ENCODE results near the gene CCNL1.

CCNL1 gene

DNA sequence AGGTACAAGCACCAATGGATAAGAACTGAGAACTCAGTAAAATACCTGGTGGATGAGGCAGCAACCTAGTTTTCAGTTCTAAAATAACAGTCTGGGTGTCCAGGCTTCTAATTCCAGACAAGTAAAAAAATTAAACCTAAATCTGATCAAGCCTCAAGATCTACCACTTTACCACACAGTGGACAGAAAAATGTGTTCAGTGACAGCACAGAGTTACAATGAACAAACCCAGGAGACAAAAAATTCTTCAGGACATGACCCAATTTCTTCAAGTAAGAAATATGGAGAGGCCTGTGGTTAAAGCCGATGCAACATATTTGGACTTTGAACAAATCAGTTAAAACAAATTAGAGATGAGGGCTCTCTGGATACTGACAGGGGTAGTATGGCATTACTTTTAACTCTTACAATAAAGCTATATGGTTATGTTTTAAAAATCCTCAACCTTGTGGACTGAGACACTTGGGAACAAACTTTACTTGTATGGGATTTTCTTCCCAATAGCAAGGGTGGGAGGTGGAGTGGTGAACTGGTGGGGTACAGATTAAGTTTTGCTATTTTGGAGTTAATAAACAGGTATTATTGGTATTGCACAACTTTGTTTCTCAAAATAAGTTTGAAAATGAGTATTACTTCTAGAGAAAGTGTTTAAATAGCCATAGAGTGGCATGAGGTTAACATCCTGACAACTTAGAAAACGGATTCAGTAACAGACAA is 14.2 kb downstream of the CCNL1 start:
- DNase-seq (ENCODE audit: low spot score), result no peak

DNA sequence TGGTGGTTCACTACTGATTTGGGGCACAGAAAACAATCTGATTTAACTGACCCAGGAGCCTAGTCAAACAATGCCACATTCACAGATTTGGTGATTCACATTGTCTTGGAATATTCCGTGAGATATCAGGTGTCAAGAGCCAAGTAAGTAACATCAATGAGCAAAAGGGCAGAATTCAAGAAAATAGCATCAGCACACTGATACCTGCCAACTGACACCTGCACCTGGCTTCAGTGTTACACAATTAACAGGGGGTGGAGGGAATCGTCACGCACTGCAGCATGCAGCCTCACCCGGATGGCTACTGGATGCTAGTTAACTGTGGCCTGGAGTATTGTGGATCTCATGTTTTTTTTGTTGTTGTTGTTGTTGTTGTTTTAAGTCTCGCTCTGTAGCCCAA is 17.6 kb downstream of the CCNL1 start:
- no peak for DNase-seq (ENCODE audit: low spot score)

DNA sequence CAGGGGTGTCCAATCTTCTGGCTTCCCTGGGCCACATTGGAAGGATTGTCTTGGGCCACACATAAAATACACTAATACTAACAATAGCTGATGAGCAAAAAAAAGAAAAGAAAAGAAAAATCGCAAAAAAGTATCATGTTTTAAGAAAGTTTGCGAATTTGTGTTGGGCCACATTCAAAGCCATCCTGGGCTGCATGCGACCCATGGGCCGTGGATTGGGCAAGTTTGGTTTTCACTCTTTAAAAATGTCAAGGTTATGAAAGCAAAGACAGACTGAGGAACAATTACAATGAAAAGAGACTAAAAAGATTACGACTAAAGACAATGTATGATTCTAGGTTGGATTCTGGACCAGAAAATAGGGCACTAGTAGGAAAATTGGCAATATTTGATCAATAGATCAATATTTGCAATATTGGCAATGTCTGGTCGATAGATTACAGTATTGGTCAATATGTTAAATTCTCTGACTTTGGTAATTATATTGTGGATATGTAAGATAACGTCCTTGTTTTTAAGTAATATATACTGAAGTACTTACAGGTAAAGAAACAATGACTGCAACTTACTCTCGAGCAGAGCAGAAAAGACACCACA is 19.9 kb downstream of the CCNL1 start:
- DNase-seq (ENCODE audit: low spot score), result no peak

DNA sequence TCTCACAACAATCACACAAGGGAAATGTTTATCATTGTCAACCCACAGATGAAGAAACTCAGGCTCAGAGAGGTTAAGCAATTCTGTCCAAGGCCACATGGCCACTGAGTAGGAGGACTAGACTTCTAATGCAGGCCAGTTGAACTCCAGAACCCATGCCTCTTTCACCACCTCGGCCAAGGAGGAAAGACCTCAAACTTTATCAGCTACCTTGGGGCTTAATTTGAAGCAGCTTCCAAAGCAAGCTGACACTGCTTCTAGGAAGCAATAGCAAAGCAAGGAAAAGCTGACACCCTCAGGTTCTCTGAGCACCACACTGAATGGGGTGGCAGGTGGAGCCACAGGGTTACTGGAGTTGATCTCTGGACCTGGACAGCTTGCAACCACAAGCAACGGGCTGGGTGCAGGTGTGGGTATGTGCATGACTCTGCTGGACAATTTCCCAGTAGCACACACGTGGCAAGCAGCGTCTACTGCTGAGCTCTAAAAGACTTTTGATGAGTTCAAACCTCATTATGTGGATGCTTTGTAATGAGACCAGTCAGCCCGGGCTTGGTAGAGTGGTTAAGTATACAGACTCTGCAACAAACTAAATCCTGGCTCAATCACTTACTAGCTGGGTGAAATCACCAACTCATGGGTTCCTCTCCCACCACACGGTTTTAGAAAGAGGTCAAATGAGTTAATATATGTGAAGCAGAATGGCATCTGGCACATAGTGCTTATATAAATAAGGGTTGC is 23.1 kb downstream of the CCNL1 start:
- DNase-seq (ENCODE audit: low spot score), result no peak

DNA sequence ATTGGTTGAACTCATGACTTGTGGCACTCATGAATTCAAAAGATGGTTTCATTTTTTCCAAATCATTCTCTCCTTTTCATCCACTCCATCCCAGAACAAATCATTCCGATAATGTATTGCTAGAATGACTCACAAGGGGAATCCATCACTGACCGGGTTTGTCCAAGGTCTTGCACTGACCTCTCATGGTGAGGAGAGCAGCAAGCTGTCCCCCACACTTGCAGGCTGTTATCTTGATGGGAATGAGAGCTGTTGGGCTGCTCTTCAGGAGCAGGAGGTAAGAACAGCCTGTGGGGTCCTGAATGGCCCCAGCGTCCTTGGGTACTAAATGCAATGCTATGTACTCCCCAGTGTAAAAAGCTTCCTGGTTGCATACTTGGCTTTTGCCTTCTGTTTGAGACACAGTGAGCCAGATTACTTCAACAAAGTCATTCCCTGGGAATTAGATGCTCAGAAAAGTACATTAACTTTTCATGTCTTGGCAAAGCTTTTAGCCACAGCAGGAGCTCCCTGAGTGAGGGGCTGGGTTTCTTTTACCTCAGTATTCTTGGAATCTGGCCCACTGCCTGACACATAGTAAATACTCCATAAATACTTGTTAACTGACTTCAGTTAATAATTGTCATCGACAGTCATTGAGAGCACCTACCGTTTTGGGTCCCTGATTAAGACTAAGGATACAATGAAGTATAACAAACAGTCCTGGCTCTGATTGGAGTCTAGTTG is 24.1 kb downstream of the CCNL1 start:
- no peak for DNase-seq (ENCODE audit: low spot score)

DNA sequence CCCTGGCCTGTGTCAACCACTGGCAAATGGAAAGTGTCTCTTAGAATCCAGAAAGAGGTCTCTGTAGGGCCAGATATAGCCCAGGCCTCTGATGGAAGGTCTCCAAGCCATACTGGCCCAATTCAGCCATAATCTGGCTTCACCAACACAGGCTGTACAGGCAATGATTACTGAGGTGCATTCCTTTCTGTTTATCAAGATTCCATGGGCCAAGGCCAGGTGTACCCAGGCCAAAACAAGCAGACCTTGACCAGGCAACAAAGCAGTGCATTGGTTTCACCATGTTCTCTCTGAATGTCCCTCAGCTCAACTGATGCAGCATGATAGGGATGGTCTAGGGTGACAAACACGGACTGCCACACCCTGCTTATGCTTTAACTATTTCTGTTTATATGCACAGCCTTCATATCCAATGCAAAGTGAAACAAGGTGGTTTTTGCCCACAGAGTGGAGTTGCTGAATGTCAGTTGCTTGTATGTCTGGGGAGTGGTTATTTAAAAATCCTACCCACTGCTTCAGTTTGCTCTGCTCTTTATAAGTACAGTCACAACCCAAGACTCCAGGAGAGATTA is 25.2 kb downstream of the CCNL1 start:
- no peak for DNase-seq (ENCODE audit: low spot score)

DNA sequence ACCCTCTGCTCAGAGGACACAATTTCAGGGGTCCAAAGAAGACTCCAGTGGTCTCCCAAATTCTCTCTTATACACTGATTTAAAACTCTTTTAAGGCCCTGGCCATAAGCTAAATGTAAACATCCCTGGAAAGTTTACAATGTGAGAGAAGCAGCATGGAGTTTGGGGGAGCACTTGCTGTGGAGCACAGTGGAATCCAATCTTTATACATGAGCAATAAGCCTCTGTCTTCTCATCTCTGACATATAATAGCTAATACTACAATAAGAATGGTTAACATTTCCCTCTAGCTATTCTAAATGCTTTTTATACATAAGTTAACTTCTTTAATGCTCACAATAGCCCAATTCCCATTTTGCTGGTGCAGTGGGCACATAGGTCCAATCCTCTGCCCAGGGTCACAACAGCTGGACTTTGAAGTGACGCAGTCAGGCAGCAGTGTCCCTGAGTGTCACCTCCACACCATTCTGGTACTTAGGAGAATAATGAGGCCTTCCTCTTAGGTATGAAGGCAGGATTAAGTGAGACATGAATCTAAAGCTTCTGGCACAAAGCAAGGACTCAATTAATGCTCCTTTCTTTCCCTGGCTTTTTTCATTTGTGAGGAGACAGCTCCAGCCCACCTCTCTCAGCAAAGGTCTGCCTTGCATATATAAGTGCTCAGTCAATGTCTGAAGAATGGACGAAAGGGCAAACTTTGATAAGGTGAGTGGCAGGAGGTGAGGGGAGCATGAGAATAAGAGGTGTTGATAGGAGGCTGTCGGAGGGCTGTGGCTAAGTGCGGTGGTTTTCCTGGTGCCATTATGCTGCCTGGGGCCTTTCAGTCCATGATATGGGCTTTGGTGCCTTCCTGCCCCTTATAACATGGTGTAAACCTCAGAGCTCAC is 26.3 kb downstream of the CCNL1 start:
- DNase-seq (ENCODE audit: low spot score), result no peak

DNA sequence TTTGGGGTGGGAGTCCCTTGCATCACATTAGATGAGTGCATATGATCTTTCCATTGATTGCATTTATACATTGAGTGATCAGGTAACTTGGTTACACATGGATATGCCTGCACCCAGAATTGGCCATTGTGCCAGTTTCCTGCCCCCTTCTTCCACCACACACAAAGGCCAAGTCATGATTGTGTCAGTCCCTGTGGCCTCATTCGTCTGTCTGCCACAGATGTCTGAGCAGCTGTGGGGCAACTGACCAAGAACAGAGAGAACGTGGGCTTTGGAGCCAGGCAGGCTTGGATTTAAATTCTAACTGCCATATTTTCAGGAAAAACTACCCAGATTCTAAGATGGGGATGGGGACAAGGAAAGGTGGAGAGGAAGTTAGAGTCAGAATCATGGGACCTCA is 27.0 kb downstream of the CCNL1 start:
- no peak for DNase-seq (ENCODE audit: low spot score)

DNA sequence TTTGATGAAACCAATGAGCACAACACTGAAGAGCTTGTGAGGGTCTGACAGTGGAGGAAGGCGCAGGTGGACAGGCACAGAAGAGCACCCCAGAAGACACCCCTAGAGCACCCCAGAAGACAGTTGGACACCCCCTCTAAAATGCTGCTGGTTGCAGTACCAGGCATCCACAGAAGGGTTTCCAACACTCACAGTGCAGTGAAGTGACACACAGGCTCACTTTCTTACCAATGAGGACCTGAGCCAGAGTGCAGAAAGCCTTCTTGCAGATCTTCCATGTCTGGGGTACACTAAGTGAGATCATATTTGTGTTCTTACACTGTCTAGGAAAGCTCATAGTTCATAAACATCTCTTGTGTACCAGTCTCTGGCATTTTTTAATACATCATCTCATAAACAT is 27.6 kb downstream of the CCNL1 start:
- no peak for DNase-seq (ENCODE audit: low spot score)

DNA sequence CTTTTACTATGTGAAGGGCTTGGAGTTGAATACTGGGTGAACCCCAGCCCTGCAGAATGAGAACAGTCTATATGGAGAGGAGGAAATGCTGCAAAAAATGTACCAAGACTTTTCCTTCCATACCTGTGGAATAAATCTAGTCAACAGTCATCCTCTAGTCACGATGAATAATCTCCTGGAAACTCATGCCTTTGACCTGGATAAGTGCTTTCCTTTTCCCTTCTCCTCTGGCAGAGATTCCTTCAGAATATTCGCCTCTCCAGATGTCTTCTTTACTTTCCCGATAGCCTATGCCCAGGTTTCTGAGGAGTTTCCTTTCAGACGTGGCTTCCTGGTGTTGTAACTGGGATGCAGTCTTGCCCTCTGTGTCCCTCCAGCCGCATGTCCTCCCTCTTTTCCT is 28.1 kb downstream of the CCNL1 start:
- DNase-seq (ENCODE audit: low spot score), result no peak

DNA sequence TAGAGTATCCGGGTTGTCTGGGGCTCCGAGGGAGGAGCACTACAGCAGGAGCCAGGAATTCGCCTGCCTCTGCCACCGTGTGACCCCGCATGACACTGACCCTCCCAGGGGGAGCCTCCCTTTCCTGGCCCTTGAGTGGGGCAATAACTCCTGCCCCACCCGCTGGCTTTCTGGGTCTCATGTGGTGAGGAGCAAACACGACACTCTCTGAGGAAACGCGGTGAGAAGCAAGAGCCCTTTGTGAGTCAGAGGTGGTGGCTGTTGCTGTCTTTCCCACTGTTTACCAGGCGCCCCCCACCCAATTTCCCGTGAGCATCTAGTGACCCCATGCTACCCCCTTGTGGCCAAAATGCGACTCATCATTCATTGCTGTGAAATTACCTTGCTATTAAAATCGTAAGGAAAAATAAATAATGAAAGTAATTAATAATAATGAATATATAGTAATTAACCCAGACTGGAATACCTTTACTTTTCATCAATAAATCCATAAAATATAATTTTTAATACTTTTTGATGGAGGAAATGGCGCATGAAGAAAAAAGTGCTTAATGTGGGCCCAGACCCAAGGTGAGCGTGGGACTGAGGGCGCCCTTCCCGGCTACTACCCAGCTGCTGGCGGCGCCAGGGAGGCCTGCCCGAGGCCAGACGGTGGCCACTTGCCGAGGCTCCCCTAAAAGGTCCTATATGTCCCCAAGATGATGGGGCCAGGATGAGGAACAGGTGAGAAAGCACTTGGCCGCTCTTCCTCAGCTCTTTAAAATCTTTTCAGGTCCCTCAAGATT is 29.3 kb downstream of the CCNL1 start:
- peak; percentile 58 for DNase-seq (ENCODE audit: low spot score)

DNA sequence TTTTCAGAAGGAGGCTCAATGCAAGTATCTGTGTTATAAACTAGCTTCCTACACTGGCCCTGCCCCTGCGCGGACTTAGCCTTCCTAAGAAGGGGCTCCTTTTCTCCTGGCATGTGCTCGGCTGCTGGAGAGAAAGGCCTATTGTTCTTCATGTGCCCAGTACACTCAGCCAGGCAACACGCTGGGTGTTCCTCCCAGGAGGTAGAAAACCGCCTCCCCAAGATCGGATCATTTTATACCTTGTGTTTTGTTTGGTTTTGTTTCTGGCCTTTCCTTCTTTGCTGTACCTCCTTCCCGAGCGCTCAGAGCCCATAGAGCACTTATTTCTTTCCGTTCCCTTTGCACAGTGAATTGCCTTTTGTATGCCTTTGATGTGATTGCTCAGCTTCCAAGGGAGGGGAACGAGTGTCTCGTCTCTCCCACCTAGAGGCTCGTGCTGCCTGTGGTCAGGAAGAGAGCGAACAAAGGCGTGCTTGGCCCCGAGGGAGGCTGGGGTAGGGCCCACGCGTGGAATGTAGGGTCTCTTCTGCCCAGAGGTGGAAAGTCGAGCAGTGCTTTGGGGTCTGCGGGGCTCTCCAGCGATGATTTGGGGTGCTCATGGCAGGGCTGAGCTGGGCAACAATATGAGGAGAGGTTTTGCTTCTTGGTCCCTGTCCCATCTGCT is 30.0 kb downstream of the CCNL1 start:
- DNase-seq (ENCODE audit: low spot score), result no peak

DNA sequence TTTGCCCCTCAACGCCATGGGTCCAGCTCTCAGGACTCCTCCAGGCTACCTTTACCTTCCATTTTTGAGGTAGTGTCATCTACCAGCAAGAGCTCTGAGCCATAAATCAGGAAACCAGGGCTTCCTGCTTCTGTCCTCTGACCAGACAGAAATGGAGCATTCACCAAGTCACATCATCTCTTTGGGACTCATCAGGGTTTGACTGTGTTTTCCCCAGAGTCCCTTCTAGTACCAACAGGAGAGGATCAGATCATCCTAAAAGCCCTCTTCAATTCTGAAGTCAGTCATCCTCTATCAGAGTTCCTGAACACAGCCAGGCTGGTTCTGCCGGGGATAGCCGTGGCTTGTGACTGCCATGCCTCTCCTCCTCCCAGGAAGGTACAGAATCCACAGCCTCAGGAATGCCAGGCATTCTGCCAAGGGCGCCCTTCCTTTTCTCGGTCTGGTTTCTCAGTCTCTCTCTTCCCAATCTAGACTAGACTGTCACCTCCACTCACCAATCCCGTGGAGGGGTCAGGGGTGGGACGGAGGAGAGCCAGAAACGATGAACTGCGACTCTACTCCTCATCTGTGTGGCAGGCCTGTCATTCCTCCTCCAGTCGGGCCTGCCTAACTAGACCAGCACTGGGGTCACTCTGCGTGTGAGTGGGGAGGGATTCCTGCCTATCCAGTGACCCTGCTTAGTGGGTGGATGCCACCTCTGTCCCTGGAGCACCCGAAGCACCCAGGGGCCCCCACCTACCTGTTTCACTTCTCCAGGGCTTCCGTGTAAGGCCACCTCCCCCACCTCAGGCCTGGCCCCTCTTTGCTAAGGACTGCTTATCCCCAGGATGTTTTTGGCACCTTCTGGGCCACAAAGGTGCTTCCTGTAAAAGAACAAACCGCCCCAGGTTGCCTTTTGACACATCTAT is 30.9 kb downstream of the CCNL1 start:
- no peak for DNase-seq (ENCODE audit: low spot score)

DNA sequence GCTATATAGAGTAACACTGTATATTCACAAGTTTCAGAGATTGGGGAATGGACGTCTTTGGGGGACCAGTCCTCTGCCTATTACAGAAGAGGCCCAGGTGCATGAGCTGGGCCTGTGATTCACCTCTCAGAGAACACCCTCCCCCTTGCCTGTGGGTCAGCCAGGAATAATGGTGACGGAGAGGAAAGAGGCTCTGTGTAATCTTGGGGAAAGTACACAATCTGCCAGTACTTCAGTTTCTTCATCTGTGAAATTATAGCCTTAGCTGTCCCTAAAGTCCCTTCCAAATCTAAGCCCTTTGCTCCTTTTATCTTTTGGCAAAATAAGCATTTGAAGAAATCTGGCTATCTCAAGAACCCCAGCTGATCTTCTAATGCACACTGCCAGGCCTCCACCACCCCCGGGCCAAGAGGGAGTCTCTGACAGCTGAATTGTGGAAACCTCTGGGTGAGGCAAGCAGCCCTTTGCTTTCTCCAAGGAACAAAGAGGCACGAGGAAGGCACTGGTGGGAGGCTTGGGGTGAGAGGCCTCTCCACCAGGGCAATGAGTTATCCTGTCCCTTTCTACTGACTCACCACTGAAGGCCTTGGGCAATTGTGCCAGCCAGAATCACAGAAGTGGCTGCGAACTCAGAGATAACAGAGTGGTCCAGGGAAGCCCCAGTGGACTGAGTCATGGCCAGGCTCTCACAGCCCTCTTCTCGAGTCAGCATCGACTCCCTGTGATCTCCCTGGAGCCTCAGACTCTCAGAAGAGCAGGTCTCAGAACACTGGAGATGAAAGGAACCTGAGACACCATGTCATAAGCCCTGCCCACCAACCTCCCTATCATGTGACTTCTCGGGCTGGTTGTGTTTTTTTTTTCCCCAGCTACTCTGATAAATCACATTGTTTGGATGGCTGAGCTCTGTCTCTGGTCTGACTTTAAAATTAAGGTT is 31.8 kb downstream of the CCNL1 start:
- DNase-seq (ENCODE audit: low spot score), result no peak

DNA sequence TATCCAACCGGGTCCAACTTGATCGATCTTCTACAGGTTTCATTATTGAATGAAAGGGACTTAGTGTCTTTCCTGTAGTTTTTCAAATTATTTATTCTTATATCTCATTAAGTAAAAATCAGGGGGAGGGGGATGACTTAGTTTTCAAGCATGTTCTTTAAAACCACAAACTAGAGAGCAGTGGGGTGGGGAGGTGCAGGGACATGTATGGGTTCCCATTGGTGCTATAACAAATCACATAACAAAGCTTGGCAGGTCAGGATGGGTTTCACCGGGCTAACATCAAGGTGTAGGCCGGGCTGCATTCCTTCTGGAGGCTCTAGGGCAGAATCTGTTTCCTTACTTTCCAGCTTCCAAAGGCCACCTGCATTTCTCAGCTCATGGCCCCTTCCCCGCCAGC is 32.7 kb downstream of the CCNL1 start:
- DNase-seq (ENCODE audit: low spot score), result no peak

DNA sequence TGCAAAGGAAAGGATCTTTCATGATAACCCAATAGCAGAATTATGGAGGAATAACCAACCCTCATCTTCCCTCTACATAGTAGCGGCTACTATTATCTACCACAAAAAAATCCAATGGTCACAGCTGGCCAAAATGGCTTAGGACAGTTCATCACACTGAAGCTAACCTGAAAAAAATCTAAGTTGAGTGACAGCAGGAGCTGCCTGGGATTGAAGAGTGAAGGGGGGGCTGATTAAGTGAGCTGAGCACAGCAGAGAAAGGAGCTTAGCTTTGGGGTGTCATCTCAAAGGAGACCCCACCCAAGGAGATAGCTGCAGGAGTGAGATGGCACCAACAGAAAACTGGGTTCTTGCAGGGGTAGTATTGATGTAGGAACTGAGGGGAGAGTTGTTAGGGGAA is 33.6 kb downstream of the CCNL1 start:
- no peak for DNase-seq (ENCODE audit: low spot score)

DNA sequence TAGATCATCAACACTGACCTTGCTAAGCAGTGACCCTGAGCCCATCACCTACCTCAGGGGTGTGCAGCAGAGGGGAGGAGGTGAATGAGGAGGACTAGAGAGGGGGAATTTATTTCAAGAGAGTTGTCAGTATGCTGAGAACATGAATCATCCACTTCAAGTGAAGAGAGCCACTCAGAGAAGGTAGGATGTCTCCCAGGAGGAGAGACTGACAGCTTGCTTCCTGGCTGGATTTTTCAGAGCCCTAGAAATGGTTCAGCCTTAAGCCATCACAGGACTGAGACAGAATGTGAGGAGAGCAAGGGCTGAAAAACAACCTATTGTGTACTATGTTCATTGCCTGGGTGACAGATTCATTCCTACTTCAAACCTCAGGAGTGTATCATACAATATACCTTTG is 34.8 kb downstream of the CCNL1 start:
- no peak for DNase-seq (ENCODE audit: low spot score)

DNA sequence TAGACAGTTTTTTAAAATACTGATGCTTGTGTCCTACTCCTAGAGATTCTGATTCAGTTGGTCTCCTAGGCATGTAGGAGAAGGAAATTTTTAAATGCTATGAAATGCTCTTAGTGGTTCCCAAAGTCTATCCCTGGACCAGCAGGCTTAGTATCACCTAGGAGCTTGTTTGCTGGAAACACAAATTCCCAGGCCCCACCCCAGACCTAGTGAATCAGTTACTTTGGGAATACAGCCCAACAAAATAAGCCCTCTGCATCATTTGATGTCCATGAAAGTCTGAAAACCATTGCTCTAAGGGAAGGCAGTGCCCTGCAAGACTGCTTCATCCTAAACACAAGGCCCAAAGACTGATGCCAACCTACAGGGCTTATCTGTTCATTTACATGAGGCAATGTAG is 36.3 kb downstream of the CCNL1 start:
- no peak for DNase-seq (ENCODE audit: low spot score)
